HG02870 (cell line): ENCODE data around the gene ARHGDIG.
"Not testable (repeated sequence)": the region's sequence is repeated elsewhere in the genome, so short reads cannot be mapped to it uniquely, and the experiment has no call there.

Experiments used
- ATAC-seq: cut with Tn5 transposase; IDR thresholded peaks from one replicate; pipeline ENCODE4 v1.9.1; 2021; ENCODE audit warnings: mild to moderate bottlenecking, moderate library complexity; ENCODE audit not compliant: unreplicated experiment

The ARHGDIG gene

DNA sequence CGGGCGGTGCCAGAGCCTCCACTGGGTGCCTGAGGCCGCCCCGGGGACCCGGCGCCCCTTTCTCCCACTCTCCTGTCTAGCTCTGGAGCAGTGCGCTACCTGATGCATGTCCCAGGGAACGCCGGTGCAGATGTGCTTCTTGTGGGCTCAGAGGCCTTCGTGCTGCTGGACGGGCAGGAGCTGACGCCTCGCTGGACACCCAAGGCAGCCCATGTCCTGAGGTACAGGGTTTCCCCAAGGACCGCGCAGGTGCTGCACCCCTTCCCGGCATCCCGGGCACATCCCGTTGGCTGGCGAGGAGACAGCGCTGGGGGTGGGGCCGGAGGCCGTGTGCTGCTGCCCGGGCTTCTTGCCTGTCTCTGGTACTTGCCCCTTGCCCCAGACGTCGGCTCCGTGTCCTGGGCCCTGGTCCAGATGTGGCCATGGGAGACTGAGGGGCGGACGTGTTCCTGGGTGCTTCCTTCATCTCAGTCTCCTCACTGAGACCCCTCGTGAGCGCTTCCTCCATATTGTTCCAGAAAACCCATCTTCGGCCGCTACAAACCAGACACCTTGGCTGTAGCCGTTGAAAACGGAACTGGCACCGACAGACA, 17.1 kb upstream of the ARHGDIG start:
- ATAC-seq: no peak

GRCh38 chr16:263944-264343, 16.4 kb upstream of the ARHGDIG start:
- no peak for ATAC-seq

DNA sequence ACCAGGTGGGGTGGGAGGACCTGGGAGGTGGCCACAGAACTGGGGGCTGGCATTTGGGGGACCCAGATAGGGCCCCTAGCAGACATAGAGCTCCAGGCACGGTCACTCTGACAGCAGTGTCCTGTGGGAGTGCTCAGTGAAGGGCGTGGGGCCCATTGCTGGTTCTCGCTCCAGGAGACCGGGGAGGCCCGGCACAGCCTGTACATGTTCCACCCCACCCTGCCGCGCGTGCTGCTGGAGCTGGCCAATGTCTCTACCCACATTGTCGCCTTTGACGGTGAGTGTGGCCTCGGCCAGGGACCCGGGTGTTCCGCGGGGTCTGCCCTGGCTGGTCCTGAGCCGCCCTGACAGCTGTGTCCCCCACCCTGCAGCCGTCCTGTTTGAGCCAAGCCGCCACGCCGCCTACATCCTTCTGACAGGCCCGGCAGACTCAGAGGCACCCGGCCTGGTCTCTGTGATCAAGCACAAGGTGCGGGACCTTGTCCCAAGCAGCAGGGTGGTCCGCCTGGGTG, 15.9 kb upstream of the ARHGDIG start:
- ATAC-seq: no peak

- no peak for ATAC-seq
Observed at GRCh38 chr16:265002-265529, 15.3 kb upstream of the ARHGDIG start.

DNA sequence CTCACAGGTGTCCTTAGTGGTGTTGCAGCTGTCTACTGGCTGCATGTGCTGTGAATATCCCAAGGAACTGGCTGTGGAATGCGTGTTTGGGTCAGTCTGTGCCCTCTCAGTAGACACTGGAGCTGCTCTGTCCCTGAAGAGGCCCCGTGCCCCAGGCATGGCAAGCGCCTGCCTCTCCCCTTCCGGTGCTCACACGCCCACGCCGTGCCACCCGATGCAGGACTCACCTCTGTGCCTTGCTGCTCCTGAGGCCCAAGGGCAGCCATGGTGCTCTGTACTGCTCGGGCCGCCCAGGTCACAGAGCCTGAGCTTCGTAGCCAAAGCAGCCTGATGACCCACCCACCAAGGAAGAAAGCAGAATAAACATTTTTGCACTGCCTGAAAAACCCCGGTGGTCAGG, 14.7 kb upstream of the ARHGDIG start:
- no peak for ATAC-seq

DNA sequence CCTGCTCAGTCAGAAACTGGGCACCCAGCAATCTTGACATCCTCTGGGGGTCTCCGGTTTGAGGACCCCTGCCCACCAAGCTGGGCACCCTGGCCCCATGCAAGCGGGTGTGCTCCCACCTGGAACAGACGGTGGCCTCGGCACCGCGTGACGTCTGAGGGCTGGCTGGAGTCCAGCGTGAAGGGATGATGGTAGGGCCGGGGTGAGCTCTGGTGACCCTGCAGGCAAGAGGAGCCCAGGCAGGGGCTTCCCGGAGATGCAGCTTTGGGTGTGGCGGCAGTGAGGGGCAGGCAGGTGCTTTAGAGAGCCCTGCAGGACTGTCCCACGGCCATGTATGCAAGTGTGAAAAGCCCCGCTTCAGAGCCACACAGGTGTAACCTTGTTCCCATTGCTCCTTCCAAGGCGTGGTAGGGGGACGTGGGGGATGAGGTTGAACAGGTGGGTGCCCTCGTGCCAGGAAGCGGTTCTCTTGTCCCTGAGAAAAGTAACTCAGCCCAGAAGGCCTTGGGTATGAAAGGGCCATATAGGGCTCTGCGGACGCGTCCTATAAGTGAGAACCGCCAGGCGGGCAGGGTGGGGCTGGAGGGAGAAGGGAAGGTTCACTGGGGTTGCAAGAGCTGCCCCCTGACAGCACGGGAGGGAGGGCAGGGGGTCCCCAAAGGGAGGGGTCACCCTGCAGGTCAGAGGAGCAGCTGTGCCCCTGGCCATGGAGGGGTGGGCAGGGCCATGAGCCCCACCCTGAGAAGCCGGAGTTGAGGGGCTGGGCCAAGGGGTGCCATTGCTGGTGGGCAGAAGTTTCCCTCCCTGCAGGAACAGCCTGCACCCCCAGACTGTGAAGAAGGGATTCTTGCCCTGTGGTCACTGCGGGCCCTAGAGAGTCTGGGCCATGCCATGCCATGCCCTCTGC, 13.9 kb upstream of the ARHGDIG start:
- ATAC-seq: no peak

DNA sequence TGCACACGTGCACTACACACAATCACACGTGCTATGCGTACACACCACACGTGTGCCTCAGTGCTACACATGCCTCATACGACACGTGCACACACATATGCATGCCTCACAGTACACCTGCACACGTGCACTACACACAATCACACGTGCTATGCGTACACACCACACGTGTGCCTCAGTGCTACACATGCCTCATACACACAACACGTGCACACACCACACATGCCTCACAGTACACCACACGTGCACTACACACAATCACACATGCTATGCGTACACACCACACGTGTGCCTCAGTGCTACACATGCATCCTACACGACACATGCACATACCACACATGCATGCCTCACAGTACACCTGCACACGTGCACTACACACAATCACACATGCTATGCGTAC, 12.8 kb upstream of the ARHGDIG start:
- not testable (repeated sequence) for ATAC-seq

DNA sequence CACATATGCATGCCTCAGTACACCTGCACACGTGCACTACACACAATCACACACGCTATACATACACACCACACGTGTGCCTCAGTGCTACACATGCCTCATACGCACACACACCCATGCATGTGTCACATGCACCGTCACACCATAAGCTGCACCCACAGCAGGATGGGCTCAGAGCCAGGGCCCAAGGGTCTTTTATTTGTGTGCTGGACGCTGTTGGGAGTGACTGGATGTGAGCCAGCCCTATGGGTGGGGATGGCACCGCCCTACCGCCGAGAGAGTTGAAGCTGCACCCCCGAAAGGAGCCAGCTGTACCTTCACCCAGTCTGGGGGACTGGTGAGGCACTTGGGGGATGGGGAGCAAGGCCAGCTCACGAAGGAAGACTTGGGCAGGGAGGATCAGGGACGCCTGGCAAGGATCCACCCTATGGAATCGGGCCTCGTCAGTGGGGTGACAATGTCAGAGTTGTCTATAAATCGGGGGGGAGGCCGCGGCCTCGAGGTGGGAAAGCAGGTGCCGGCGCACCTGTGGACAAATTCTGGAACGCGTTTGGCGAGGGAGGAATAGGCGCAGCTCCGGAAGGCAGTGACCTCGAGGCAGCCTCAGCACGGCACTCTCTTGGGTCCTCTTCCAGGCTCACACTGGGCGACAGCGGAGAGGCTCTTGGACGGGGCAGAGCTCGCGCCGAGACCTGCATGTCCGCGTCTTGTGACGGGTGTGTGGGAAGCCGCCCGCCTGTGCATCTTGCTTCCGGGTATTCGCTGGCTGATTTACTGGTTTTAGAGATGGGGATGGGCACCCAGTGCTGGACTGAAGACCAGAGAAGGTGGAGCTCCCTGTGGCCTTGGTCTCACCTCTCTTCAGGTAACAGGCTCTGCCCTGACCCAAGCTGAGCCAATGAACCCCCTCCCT, 12.0 kb upstream of the ARHGDIG start:
- ATAC-seq: no peak

DNA sequence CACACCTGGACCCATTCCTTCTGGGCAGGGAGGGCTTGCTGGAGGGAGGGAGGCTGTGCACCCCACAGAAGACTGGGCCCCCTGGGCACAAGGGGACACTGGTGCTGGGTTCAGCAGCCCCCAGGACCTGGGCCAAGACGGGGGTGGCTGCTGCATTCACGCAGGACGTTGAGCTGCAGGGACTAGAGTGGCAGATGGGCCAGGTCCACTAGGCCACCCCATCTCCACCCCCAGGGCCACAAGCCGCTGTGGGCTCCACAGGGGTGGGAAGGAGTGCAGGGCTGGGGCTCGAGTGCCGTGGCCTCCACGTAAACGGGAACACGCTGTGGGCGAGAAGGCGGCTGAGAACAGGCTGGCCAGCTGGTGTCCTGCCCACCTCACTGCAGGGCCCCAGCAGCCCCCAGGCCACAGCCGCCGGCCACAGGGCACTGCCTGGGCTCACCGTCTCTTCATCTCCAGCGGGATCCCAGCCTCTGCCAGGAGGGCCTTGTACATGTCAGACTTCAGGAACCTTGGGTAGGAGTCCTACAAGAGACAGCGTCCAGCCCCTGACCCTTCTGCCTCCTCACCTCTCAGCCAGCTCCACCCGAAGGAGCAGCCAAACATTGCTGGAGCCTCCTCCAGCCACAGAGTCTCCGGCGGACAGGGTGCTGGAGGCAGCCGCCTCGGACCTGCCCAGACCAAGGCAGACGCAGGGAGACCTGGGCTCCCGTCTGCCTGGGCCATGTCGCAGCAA, 11.2 kb upstream of the ARHGDIG start:
- no peak for ATAC-seq

- no peak for ATAC-seq
Observed at GRCh38 chr16:270381-271255, 9.8 kb upstream of the ARHGDIG start.

DNA sequence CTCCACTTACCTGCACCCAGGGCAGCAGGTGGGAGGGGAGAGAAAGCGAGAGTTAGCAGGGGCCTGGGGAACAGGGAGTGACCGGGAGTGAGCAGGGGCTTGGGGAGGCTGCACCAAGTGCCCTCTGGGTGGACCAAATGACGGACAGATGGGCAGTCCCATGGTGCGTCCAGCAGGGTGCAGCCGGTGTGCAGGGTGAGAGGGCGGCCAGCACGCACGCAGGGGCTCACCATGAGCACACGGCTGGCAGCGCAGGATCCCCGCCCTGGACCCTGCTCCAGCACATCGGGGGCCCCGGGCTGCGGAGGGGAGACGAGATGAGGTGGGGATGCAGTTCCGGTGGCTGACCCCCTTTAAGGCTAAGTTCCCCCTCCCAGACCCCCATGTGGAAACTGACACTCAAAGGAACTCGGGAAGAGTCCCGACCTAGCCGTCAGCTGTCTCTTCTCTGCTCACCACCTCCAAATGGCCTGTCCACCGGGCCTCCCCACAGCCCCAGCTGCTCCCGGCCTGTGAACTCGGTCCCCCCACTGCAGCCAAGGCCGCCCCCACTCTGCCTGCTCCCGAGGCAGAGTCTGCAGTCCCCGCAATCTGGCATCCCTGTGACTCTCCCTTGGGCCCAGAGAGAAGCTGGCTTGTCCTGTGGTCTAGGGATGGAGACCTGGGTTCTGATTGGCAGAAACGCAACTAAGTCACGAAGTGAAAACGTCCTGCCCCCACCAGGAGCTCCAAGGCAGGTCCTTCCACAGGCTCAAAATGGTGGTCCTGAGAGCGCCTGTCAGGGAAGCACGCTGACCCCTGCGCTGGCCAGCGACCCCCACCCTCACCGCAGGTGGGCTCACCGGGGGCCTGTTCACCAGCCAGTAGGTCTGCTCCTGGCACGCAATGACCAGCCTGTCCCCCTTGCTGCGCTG, 7.5 kb upstream of the ARHGDIG start:
- no peak for ATAC-seq

DNA sequence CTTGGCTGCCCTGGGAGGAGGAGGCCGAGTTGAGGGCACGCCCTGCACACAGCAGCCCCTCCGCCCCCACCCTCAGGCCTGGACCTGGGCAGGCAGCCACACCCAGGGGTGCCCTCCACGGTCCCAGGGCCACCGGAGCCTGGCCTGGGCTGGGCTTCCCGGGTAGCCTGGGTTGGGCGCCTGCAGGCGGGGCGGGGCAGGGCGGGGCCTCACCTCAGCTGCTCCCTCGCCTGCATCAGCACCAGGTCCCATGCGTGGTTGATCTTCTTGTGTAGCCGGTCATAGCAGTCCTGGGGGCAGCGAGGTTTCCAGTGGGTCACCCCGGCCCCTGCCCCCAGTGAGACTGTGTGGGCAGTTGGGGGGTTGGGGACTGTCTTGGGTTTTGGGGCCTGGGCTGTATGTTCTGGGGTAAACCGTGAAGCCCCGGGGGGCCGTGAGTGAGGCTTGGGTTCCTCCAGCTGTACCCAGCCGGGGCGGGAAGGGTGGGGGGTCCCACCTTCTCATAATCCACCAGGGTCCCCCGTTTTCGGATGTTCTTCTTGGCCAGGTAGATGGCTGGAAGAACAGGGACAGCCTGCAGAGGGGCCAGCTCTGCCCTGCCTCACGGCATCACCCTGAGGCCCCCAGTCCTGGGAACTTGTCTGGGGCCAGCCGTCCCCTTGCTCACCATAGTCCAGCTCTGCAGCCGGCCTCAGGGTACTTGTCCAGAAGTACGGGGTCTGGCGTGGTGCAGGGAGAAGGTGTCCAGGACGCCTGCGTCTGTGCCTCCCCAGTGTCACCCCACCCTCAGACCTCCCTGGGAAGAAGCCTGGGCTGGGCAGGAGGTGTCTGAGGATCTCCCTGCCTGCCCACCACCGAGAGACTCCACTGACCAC, 6.6 kb upstream of the ARHGDIG start:
- ATAC-seq: no peak

- ATAC-seq: no peak
Observed at GRCh38 chr16:275041-275641, 5.2 kb upstream of the ARHGDIG start.

DNA sequence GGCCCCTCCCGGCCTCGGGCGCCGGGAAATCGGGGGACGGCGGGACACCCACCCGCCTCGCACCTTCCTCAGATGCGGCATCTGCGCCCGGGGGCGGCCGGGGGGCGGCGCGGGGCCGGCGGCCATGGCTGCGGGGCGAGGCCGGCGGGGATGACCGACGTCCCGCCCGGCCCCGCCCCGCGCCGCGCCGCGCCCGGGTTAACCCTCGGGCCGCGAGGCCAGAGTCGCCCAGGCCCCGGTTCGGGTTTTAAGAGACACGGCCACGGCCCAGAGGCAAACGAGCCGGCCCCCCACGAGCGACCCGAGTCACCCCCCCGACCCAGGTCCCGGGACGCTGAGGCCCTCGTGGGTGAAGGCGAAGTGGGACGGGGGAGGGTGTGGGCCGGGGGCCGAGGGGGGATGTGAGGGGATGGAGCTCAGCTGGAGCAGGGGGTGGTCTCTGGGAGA, 4.6 kb upstream of the ARHGDIG start, which contains the start of gene RGS11:
RGS11 (minus strand) TSS at position 159 of the 447 bp plus-strand sequence; CDS start at position 126, 33 bp downstream.
- ATAC-seq: no peak

DNA sequence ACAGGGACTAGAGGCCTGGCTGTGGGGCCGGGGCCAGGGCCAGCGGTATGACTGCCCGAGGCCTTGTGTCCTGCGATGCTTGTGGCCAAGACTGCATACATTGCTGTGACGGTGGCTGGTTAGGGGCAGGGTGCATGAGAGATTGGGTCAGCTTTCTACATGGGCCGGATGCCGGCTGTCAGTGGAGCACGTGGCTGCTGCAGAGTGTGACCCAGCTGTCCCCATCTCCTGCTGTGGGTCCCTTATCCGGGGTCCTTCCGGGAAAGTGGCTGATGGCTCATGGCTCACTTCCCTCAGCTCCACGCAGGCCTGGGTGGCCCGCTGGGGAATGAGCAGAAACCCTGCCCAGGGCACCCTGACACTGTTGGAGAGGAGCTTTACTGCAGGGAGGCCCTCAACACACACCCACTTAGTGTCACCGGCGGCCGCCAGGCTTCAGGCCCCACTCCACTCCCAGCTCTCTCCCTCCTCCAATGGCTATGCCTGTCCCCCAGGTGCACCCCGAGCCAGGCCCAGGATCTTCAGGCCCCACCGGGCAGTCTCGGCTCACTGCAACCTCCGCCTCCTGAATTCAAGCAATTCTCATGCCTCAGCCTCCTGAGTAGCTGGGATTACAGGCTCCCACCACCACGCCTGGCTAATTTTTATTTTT, 3.8 kb upstream of the ARHGDIG start:
- ATAC-seq: no peak

- no peak for ATAC-seq
Observed at GRCh38 chr16:278863-279366, 1.5 kb upstream of the ARHGDIG start.
